Stimulated activated CD4-positive, alpha-beta T cell treated with anti-CD3 and anti-CD28 coated beads, Interleukin-1b, Interleukin-23, amount 100 ng/mL, for 24 hours (primary cell): ENCODE measurements around the gene SGPL1.

Source experiments
- DNase-seq, 4 experiments: peaks; one replicate each; pipeline ENCODE4 v3.0.0-alpha.2; 2020; ENCODE audit warnings: low read depth in 4 of 4, low spot score in 1 of 4

Gene SGPL1

DNA sequence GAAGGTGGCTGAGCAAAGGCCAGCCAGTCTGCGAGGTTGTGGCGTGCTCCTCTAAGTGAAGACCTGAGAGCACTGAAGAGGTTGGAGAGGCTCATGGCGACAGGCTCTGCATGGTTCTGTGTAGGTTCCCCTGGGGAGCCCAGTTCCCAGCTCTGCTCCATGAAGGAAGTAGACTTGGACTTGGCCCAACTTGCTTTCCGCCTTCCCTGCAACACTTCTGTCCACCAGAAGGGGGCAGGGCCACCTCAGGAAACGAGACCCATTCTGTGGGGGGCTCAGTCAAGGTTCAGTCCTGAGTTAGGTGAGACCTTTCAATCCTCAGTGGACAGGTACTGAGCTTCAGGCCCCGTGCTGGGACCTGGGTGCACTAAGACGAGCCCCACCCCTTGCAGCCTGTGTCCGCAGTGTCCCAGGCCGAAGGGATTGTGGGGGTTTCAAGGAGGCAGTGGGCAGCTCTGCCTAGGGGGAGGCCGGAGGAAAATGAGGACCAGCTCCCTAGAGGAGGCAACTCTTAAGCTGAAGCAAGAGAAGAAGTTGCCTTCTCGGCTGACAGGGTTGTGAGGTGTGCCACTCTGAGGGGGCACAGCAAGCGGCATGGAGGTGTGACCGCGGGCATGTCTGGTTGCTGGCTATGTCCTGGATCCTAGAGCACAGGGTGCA lies 87.6 kb downstream of the SGPL1 start:
- no peak for DNase-seq

DNA sequence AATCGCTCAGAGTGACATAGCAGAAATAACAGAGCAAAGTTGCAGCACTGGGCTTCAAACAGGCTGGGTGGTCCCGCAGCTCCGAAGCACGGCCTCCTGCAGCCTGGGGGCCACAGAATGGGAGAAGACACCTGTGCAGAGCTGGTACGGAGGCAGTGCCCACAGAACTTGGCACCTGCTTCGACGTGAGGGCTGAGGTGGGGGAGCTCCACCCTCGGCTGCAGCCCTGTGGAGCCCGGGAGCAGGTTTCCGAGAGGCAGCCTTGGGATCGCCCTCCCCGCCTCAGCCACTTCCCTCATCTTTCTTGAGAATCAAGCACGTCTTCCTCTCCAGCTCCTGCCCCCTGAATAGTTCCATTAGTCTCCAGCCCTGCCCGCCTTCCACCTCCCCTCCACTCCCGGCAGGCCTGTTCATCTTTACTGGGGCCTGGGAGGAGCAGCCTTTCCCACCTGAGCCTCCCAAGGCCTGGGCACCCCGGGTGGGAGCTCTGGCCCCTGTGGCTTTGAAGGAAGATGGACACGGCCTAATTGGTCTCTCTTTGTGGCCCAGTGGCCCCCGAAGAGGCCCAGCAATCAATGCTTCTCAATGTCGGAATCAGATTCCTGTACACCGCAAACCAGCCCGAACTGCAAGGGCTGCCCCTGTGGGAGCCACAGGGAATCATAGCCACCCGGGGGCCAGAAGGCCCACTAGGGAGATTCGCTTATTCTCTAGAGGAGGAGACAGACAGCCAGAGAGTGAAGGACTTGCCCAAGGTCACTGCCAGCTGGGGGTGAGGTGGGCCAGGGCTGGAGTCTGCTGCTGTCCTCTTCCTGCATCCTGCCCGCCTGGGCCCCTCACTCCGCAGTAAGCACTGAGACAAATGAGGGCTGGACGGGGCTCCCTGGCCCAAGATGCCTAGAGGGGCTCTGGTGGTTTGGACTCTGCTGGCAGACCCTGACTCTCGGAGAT lies 89.6 kb downstream of the SGPL1 start:
- DNase-seq, result no peak

DNA sequence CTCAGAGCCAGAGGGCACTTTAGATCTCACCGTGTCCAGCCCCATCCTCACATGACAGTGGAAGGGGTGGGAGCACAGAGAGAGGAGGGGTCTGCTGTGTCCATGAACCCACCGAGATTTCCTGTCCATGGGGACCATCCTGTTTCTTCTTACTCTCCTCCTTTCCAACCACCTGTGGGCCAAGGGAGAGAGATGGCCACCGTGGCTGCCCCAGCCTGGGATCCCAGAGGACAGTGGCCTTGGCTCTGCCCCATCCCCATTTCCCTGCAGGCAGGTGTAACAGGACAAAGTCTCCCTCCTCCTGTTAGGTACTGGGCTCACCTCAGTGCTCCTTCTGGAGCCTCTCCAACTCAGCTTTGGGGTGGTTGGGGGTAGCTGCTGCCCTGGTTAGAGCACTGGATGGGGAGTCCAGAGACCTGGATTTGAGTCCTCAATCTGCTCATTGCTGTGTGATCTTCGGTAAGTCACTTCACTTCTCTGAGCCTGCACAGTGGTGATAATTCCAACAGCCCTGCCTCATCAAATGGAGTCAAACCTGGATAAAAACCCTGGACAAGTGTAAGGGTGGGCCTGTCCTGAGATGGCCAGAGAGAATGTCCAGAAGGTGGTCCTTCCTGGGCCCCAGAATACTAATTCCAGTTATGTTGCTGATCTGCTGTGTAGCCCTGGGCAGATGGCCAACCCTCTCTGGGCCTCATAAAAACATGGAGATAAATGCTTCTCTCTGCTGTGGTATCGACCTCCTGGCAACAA lies 90.5 kb downstream of the SGPL1 start:
- no peak for DNase-seq

DNA sequence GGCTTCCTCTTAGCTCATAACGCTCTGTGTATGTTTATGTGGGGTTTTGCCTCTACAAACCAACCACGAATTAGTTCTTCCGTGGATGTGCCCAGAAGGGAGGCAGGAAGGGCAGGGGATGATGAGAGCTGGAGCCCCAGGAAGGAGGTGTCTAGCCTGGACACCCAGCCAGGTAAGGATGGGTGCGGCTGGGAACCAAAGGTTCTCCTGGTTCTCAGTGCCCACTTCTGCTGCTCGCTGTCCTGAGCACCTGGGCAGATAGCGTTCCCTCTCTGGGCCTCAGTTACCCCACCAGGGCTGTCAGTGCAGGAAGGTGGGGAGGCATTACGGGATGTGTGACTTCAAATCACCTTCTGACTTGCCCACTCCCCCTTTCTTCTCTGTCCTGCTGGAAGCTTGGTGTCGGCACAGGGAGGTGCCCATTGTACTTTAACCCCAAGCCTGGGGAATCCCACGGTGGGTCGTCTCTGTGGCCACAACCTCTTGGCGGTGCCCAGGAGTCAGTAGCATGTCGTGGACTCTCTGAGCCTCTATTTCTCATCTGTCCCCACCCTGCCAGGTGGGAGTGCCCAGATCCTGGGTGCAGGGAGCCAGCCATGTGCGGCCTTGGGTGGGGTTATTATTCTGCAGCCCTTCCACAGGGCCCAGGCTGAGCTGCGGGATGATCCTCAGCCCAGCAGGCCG lies 91.3 kb downstream of the SGPL1 start:
- no peak for DNase-seq

- no peak for DNase-seq
Observed at GRCh38 chr10:70907637-70908405, 92.1 kb downstream of the SGPL1 start.

DNA sequence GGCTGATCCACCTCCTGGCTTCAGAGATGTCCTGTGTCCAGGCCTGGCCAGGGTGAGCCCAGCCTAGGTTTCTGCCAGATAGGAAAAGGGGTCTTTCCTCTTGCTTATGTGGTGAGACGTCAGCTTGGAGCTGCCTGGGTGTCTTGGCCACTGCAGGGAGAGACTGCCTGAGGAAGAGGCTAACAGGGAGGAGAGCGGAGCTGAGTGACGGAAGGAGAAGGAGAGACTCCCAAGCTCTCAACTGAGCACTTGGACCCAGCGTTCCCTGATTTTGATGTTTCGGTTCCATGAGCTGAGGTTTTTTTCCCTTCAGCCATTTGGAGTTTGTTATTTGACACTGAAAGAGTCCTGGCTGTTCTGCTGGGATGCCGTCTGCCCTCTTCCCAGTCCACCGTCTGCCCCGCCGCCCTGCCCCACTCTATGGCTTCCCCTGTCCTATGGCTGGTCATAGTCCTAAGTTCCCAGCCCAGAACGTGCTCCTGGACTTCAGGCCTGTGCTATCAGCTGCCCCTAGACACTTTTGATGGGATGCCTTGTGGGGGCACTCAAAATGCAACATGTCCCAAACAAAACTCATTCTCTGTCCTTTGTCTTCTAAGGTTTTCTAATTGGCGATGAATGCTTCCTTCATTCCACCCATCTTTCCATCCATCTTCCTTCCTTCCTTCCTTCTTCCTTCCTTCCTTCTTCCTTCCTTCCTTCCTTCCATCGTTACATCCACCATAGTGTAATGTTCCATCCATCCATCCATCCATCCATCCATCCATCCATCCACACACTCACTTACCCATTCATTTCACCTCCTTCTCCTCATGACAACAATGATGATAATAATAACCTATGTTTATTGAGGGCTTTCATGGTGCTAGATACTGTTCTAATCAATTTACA lies 92.9 kb downstream of the SGPL1 start:
- no peak for DNase-seq

DNA sequence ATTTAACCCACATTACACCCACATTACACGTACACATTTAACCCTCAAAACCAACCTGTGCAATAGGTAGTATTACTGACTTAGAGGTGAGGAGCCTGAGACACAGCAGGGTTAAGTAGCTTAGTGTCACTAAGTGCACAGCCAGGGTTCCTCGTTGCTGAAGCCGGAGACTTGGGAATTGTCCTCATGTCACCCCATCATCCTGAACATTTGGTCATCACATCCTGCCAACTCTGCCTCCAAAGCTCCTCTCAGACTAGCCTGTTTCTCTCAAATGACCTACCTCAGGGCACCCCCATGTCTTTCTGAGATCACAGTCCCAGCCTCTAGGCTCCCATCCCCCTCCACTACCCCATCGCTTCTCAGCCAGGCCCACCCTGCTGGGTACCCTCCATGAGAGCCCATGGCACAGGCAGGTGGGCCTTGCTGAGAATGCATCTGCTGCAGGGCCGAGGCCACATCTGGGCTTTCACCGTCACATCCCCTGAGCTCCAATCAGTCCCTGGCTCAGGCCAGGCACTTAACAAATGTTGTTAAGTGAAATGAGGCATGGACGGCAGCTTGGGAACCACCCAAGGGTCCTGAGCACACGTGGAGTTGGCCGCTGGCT lies 93.7 kb downstream of the SGPL1 start:
- DNase-seq, result no peak

- no peak for DNase-seq
Observed at GRCh38 chr10:70910486-70911341, 95.0 kb downstream of the SGPL1 start.

DNA sequence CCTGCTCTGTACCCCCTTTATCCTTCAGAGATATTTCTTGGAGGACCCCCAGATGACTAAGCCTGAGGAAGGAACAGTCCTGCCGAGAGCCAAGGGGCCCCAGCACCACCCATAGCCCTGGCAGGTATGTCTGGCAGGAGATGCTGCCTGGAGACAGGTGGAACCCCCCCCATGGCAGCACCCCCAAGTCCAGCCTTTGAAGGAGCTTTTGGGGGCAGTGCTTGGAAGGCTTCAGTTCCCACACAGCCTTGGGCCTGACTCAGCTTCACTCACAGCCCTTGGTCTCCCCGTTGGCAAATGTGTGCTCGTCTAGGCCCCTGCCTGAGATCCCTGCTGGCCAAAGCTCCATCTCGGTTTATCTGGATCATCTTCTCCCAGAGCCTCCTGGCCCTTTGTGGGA lies 95.6 kb downstream of the SGPL1 start:
- DNase-seq, result no peak

DNA sequence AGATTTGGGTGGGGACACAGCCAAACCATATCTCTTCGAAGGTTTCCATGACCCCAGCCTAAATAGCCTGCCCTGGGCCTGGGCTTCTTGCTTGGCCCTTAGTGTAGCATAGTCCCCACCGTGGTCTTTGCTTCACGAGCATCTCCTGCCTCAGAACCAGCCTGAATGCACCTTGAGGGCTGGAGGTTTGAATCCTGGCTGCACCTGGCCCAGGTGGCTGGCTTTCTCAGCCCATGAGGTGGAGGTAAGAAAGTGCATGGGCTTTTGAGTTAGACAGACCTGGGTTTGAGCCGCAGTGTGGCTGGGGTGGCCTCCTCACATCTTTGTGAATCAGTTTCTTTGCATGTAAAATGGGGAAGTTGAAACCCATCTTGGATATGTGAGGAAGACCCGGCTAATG lies 96.8 kb downstream of the SGPL1 start:
- DNase-seq, result no peak

- DNase-seq, result no peak
Observed at GRCh38 chr10:70913191-70913892, 97.6 kb downstream of the SGPL1 start.

GRCh38 chr10:70913893-70914240 lies 98.1 kb downstream of the SGPL1 start:
- no peak for DNase-seq

DNA sequence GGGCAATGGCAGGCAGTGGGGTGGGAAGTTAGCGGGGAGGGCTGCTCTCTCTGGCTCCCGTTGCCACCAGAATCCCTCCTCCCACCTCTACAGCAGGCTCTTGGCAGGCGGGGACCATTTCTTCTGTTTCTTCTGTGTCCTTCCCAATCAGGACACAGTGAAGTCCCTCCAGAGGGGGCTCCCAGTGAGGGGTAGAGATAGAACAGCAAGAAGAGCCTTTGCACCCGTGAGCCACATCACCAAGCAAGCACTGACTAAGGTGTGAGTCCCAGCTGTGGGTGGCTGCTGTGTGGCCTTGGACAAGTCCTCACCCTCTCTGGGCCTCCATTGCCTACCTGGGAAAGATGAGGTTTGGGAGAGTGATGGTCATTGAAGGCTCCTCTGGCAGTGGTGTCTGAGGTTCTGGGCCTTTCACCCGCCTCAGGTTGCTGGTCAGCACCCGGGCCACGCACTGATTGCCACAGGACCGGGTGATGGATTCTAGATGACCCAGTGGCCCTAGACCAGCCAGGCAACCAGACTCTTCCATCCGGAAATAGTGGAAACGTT lies 98.6 kb downstream of the SGPL1 start:
- no peak for DNase-seq

- DNase-seq, result no peak
Observed at GRCh38 chr10:70915206-70915605, 99.5 kb downstream of the SGPL1 start.

DNA sequence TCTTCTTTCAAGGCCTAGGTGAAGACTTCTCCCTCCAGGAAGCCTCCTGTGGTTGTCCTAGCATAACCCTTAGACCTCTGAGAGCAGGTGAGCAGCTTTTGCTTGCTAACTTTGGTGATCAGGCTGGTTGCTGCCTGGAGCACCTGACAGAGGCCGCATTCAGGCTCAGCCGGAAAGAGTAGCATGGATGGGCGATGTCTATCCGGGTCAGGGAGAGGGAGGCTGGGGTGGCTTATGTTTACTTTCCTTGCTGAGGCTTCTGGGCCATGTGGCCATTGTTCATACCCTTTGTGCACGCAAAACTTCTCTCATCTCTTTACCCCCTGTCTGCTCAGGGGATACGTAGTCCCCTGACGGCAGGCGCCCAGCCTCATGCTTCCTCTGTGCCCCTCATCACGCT lies 100.1 kb downstream of the SGPL1 start:
- no peak for DNase-seq

DNA sequence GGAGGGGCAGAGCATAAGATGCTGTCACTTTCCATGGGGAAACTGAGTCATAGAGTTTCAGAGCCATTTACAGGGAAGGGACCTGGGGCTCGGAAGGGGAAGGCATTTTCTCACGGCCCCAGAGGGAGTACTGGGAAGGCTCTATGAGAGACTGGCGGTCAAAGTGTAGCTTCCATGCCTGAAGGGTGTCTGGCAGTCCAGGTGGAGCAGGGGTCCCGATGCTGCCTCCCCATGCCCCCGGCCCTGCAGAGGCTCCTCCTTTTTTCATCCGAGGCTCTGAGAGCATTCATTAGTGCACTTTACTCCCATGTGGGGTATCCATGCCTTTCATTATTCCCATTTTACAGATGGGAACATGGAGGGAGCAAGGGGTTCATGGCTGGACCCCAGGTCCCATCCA lies 100.5 kb downstream of the SGPL1 start:
- DNase-seq, result no peak

DNA sequence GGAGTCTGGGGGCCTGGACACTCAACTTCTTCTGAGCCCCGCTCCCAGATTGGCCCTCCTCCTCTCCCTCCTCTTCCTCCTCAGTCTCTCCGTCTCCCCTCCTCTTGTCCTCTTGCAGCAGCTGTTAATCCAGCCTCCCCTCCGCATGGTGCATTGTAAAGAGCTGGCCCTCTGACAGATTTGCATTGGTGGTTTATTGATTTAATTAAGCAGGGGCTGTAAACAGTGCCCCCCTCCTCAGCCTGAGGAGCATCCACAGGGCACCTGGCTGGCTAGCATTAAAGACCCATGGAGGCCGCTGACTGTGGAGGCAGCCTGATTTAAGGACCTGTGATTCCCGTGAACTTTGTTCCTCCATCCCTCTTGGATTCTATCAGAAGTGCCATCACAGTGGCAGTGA lies 101.5 kb downstream of the SGPL1 start:
- DNase-seq, result no peak
